Neural progenitor cell (in vitro differentiated cells): ENCODE results near the gene NOP53. TPM values are rescaled to one million over a fixed set of nuclear protein-coding genes. Genes with fewer than 3 reads are reported as not detected.
"Not testable (repeated sequence)": the region's sequence is repeated elsewhere in the genome, so short reads cannot be mapped to it uniquely, and the experiment has no call there.

Source experiments
- DNase-seq: peaks from one replicate; pipeline ENCODE4 v3.0.0-alpha.2; 2016; ENCODE audit warnings: low spot score
- H2AFZ ChIP-seq: fragments of 200-600 bp; sonication (generic); replicated peaks from 2 replicates; pipeline ENCODE4 v1.6.1; 2016; ENCODE audit warnings: antibody characterized with exemption
- H3F3A ChIP-seq: fragments of 200-600 bp; sonication (generic); 2 replicates; pipeline ENCODE4 v1.6.1; 2016; ENCODE audit warnings: antibody characterized with exemption, low read depth
- H3K27ac ChIP-seq: fragments of 200-600 bp; sonication (generic); 2 replicates; pipeline ENCODE4 v1.5.1; 2016; ENCODE audit warnings: mild to moderate bottlenecking
- H3K27me3 ChIP-seq: fragments of 200-600 bp; sonication (generic); 2 replicates; pipeline ENCODE4 v1.6.1; 2016; ENCODE audit warnings: mild to moderate bottlenecking, moderate library complexity
- H3K36me3 ChIP-seq: fragments of 200-600 bp; sonication (generic); 2 replicates; pipeline ENCODE4 v1.5.1; 2016
- H3K4me1 ChIP-seq: fragments of 200-600 bp; sonication (generic); 2 replicates; pipeline ENCODE4 v1.6.1; 2016; ENCODE audit warnings: mixed run types
- H3K4me2 ChIP-seq: fragments of 200-600 bp; sonication (generic); 2 replicates; pipeline ENCODE4 v1.6.1; 2016
- H3K4me3 ChIP-seq: fragments of 200-600 bp; sonication (generic); 2 replicates; pipeline ENCODE4 v1.5.1; 2016
- H3K79me2 ChIP-seq: fragments of 200-600 bp; sonication (generic); 2 replicates; pipeline ENCODE4 v1.6.1; 2016; ENCODE audit warnings: low read depth
- H3K9ac ChIP-seq: fragments of 200-600 bp; sonication (generic); 2 replicates; pipeline ENCODE4 v1.6.1; 2016
- H3K9me3 ChIP-seq: fragments of 200-600 bp; sonication (generic); 2 replicates; pipeline ENCODE4 v1.5.1; 2016; ENCODE audit warnings: low read depth
- H4K20me1 ChIP-seq: fragments of 200-600 bp; sonication (generic); 2 replicates; pipeline ENCODE4 v1.6.1; 2016; ENCODE audit warnings: low read depth
- H3K27ac Mint-ChIP-seq: 3 replicates; pipeline ENCODE4 v1.8.0; 2021; ENCODE audit warnings: mixed read lengths
- H3K27me3 Mint-ChIP-seq: 2 replicates; pipeline ENCODE4 v1.8.0; 2022; ENCODE audit warnings: low read depth, mild to moderate bottlenecking, inconsistent platforms, moderate library complexity, mixed read lengths; ENCODE audit not compliant: insufficient read depth
- H3K36me3 Mint-ChIP-seq: 3 replicates; pipeline ENCODE4 v1.8.0; 2021; ENCODE audit warnings: mixed read lengths
- H3K4me1 Mint-ChIP-seq: 3 replicates; pipeline ENCODE4 v1.8.0; 2021; ENCODE audit warnings: mixed read lengths
- H3K4me3 Mint-ChIP-seq: 3 replicates; pipeline ENCODE4 v1.8.0; 2021; ENCODE audit warnings: mild to moderate bottlenecking, moderate library complexity, mixed read lengths
- H3K9me3 Mint-ChIP-seq: 3 replicates; pipeline ENCODE4 v1.8.0; 2020; ENCODE audit warnings: mixed read lengths
- EZH2 ChIP-seq: fragments of 200-600 bp; sonication (generic); IDR thresholded peaks from 2 replicates; pipeline ENCODE4 v1.6.1; 2017; ENCODE audit warnings: antibody characterized with exemption, mild to moderate bottlenecking, moderate library complexity
- EZH2phosphoT487 ChIP-seq: fragments of 200-600 bp; sonication (generic); IDR thresholded peaks from 2 replicates; pipeline ENCODE4 v1.6.1; 2017; ENCODE audit warnings: antibody characterized with exemption
- total RNA-seq: library from RNA; depleted of rRNA; stranded (reverse); fragments of >200 nt; gene quantifications from 2 replicates; pipeline ENCODE4 v1.2.3, GENCODE V29; 2015; ENCODE audit warnings: low replicate concordance
- TF ChIP-seq, protein P1 (sequence below): fragments of 200-600 bp; sonication (generic); IDR thresholded peaks from 2 replicates; pipeline ENCODE4 v1.5.1; 2017; ENCODE audit warnings: antibody characterized with exemption, mild to moderate bottlenecking

NOP53 gene
- total RNA-seq, 1 donor from 2014 or later: 101 TPM

DNA sequence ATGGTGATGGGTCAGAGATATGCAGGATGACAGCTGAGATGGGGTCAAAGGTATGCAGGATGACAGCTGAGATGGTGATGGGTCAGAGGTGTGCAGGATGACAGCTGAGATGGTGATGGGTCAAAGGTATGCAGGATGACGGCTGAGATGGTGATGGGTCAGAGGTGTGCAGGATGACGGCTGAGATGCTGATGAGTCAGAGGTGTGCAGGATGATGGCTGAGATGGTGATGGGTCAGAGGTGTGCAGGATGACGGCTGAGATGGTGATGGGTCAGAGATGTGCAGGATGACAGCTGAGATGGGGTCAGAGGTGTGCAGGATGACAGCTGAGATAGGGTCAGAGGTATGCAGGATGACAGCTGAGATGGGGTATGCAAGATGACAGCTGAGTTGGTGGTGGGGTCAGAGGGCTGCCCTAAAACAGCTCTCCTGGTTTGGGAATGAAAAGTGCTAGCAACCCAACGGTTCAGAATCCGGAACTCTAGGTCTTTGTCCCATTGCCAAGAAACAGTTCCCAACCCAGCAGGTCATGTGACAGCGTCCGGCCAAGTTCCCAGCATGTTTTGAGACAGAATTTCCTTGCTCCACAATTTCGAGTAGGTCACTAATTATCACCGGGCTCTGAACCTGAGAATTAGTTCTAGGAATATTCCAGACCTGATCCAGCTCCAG lies 36.4 kb downstream of the NOP53 start:
- peaks cover 26% of the 10 kb centered on the region for H3F3A ChIP-seq
- H3K79me2 ChIP-seq: peaks cover 47% of the 10 kb centered on the region
- Mint-ChIP-seq H3K9me3 (no peaks in the 10 kb centered on the region), H3K27me3 (peaks cover 9% of the 10 kb centered on the region), H3K27ac (no peak overlapping the region), H3K4me3 (peak overlapping the region; percentile 17), H3K36me3 (peaks cover 25% of the 10 kb centered on the region), H3K4me1 (peaks cover 19% of the 10 kb centered on the region)
- H3K9ac ChIP-seq: no peak overlapping the region
- H3K36me3 ChIP-seq: no peaks in the 10 kb centered on the region
- no peaks in the 10 kb centered on the region for H3K9me3 ChIP-seq
- H3K27me3 ChIP-seq: no peaks in the 10 kb centered on the region
- H3K4me1 ChIP-seq: no peaks in the 10 kb centered on the region
- no peak overlapping the region for H3K27ac ChIP-seq
- peaks cover 7% of the 10 kb centered on the region for H4K20me1 ChIP-seq
- DNase-seq: no peak
- TF ChIP-seq, protein P1, sequence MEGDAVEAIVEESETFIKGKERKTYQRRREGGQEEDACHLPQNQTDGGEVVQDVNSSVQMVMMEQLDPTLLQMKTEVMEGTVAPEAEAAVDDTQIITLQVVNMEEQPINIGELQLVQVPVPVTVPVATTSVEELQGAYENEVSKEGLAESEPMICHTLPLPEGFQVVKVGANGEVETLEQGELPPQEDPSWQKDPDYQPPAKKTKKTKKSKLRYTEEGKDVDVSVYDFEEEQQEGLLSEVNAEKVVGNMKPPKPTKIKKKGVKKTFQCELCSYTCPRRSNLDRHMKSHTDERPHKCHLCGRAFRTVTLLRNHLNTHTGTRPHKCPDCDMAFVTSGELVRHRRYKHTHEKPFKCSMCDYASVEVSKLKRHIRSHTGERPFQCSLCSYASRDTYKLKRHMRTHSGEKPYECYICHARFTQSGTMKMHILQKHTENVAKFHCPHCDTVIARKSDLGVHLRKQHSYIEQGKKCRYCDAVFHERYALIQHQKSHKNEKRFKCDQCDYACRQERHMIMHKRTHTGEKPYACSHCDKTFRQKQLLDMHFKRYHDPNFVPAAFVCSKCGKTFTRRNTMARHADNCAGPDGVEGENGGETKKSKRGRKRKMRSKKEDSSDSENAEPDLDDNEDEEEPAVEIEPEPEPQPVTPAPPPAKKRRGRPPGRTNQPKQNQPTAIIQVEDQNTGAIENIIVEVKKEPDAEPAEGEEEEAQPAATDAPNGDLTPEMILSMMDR: no peak
- no peak for TF ChIP-seq EZH2
- H3K4me3 ChIP-seq: no peak overlapping the region
- H3K4me2 ChIP-seq: no peak overlapping the region
- H2AFZ ChIP-seq: no peak overlapping the region

DNA sequence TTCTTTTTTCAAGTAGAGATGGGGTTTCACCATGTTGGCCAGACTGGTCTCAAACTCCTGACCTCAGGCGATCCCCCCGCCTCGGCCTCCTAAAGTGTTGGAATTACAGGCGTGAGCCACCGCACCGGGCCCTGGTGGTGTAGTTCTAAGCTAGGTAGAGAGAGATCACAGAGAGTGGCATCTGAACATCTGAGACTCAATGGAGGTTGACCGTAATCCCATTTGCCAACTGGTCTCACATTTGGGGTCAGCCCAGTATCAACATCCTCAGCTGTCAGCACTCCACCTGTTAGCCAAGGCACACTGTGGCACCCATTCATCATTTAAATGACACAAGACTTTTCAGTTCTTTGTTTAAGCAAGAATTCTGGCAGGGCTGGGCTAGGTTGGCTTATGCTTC lies 41.2 kb downstream of the NOP53 start:
- Histone ChIP-seq H3K27ac (peak overlapping the region; percentile 53), H3K27me3 (no peaks in the 10 kb centered on the region), H3K4me2 (no peak overlapping the region), H3K36me3 (no peaks in the 10 kb centered on the region), H3K4me1 (peaks cover 3% of the 10 kb centered on the region), H2AFZ (no peak overlapping the region), H3K9me3 (no peaks in the 10 kb centered on the region), H4K20me1 (no peaks in the 10 kb centered on the region), H3K79me2 (peaks cover 5% of the 10 kb centered on the region), H3K9ac (no peak overlapping the region), H3F3A (peaks cover 55% of the 10 kb centered on the region), H3K4me3 (no peak overlapping the region)
- Mint-ChIP-seq H3K36me3 (peaks cover 21% of the 10 kb centered on the region), H3K27ac (no peak overlapping the region), H3K4me1 (peaks cover 9% of the 10 kb centered on the region), H3K27me3 (peaks cover 8% of the 10 kb centered on the region), H3K9me3 (no peaks in the 10 kb centered on the region), H3K4me3 (no peak overlapping the region)
- TF ChIP-seq EZH2 (no peak), EZH2phosphoT487 (no peak)
- TF ChIP-seq, protein P1: no peak
- DNase-seq: no peak

DNA sequence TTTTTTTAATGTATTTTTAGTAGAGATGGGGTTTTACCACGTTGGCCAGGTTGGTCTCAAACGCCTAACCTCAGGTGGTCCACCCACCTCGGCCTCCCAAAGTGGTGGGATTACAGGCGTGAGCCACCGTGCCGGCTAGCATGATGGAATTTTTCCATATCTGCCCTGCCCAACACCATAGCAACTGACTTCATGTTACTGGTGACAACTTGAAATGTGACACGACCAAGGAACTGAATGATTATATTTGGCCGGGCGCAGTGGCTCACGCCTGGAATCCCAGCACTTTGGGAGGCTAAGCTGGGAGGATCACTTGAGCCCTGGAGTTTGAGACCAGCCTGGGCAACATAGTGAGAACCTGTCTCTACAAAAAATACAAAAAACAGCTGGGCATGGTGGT lies 42.0 kb downstream of the NOP53 start:
- not testable (repeated sequence) for H3K27me3 Mint-ChIP-seq, H3K79me2 ChIP-seq, H3K36me3 ChIP-seq, H3K4me2 ChIP-seq, H3K9me3 Mint-ChIP-seq, H3K9me3 ChIP-seq, H3K4me1 ChIP-seq, H3K4me1 Mint-ChIP-seq, H2AFZ ChIP-seq, H3K4me3 ChIP-seq, H3K9ac ChIP-seq, DNase-seq, H3K27ac Mint-ChIP-seq, H3K4me3 Mint-ChIP-seq, H3K27ac ChIP-seq, H3K27me3 ChIP-seq, H4K20me1 ChIP-seq
- peaks cover 15% of the 10 kb centered on the region for H3K36me3 Mint-ChIP-seq
- peaks cover 49% of the 10 kb centered on the region for H3F3A ChIP-seq

DNA sequence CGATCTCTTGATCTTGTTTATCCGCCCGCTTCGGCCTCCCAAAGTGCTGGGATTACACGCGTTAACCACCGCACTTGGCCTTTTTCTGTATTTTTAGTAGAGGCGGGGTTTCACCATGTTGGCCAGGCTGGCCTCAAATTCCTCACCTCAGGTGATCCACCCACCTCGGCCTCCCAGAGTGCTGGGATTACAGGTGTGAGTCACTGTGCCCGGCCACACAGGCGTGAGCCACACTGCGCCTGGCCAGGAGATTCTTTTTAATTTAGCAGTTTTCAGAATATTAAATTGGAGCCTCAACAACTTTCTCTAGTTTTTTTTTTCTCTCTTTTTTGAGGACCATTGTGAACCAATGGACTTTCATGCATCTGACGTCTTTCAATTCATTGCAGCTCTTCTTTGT lies 44.5 kb downstream of the NOP53 start:
- not testable (repeated sequence) for H3K4me3 ChIP-seq, H3K27ac Mint-ChIP-seq, H3K36me3 Mint-ChIP-seq, H3K9me3 Mint-ChIP-seq, H3K9ac ChIP-seq, H3K4me3 Mint-ChIP-seq, H3K4me1 Mint-ChIP-seq, H2AFZ ChIP-seq, H3K27me3 Mint-ChIP-seq, H3K4me1 ChIP-seq, H3K79me2 ChIP-seq, H3K27me3 ChIP-seq, H4K20me1 ChIP-seq, DNase-seq, H3K9me3 ChIP-seq, H3K36me3 ChIP-seq
- peaks cover 42% of the 10 kb centered on the region for H3F3A ChIP-seq
- H3K27ac ChIP-seq: peak overlapping the region; percentile 19
- peak overlapping the region; percentile 28 for H3K4me2 ChIP-seq
